Panc1 (cell line): Measurements from ENCODE around the gene TYRO3. TPM values are rescaled to one million over a fixed set of nuclear protein-coding genes. Genes with fewer than 3 reads are reported as not detected.

ENCODE experiments used
- ATAC-seq: fragments of 200-7000 bp; cut with Tn5 transposase; 2 replicates; pipeline ENCODE4 v1.9.1; 2020; ENCODE audit warnings: mild to moderate bottlenecking, moderate library complexity
- BruUV-seq: library from RNA; stranded (reverse); fragments of 400-500 nt; replicated peaks from 2 replicates; lab custom pipeline; 2021; lab: Mats Ljungman, UMichigan
- CTCF ChIA-PET: fragments of 300-600 bp; sonication (Branson Sonifier 250); formaldehyde crosslinking; loops from one replicate; lab custom pipeline; 2022; ENCODE audit warnings: antibody characterized with exemption; lab: Charles Lee
- POLR2A ChIA-PET: fragments of 300-600 bp; sonication (Branson Sonifier 250); formaldehyde crosslinking; loops from one replicate; lab custom pipeline; 2022; ENCODE audit warnings: antibody characterized with exemption; lab: Charles Lee
- DNase-seq: peaks from one replicate; pipeline ENCODE4 v3.0.0-alpha.2; 2010; ENCODE audit warnings: low read depth, low spot score
- H3K27ac ChIP-seq: 2 replicates; pipeline ENCODE4 v1.5.1; 2011; ENCODE audit warnings: mild to moderate bottlenecking, low read length, inconsistent platforms
- H3K27me3 ChIP-seq: fragments of 200-500 bp; sonication (Bioruptor generic); 2 replicates; pipeline ENCODE4 v1.6.0; 2014; ENCODE audit warnings: low read length, inconsistent platforms; ENCODE audit not compliant: control insufficient read depth, insufficient read depth
- H3K36me3 ChIP-seq: fragments of 200-500 bp; sonication (Bioruptor generic); 2 replicates; pipeline ENCODE4 v1.5.1; 2014; ENCODE audit warnings: inconsistent platforms, mild to moderate bottlenecking, low read length, moderate library complexity; ENCODE audit not compliant: control insufficient read depth, insufficient read depth
- H3K4me1 ChIP-seq: 2 replicates; pipeline ENCODE4 v1.5.1; 2011; ENCODE audit warnings: inconsistent platforms, mild to moderate bottlenecking, low read length, moderate library complexity; ENCODE audit not compliant: control insufficient read depth, insufficient read depth
- H3K4me3 ChIP-seq, 2 experiments: 2 replicates each; pipeline ENCODE4 v1.5.1; 2011 to 2012; ENCODE audit warnings: low read depth in 2 of 2, low read length in 2 of 2, mild to moderate bottlenecking in 2 of 2, inconsistent platforms in 1 of 2, moderate library complexity in 1 of 2
- H3K9me3 ChIP-seq: fragments of 200-500 bp; sonication (Bioruptor generic); 2 replicates; pipeline ENCODE4 v1.5.1; 2014; ENCODE audit warnings: low read depth, mild to moderate bottlenecking, inconsistent platforms, low read length, moderate library complexity; ENCODE audit not compliant: control insufficient read depth, insufficient read depth
- POLR2AphosphoS5 ChIP-seq: IDR thresholded peaks from 2 replicates; pipeline ENCODE4 v1.6.1; 2012; ENCODE audit warnings: mild to moderate bottlenecking, low read depth, low read length, moderate library complexity
- SIN3A ChIP-seq: IDR thresholded peaks from 2 replicates; pipeline ENCODE4 v1.6.1; 2012; ENCODE audit warnings: low read depth, mild to moderate bottlenecking, low read length, moderate library complexity, borderline replicate concordance; ENCODE audit not compliant: insufficient read depth
- TCF7L2 ChIP-seq: IDR thresholded peaks from 2 replicates; pipeline ENCODE4 v1.6.1; 2011; ENCODE audit warnings: mild to moderate bottlenecking, low read depth, low read length, inconsistent platforms
- in situ Hi-C: cut with HindIII; loops from 2 replicates; pipeline ENCODE4 v1.10.0; 2016; ENCODE audit warnings: low sequenced_read_pairs, low pct_unique_long_range_greater_than_20kb
- intact Hi-C: fragments of 100-400 bp; cut with micrococcal nuclease; formaldehyde crosslinking; loops from one replicate; pipeline ENCODE4 v1.10.0; 2022; ENCODE audit not compliant: unreplicated experiment
- total RNA-seq: library from RNA; stranded (reverse); gene quantifications from one replicate; pipeline ENCODE4 v1.2.1, GENCODE V29; 2021; ENCODE audit not compliant: unreplicated experiment
- TF ChIP-seq, protein P1 (sequence below): fragments of 450-650 bp; IDR thresholded peaks from 2 replicates; pipeline ENCODE4 v1.5.1; 2017; ENCODE audit warnings: mild to moderate bottlenecking
- TF ChIP-seq, protein P2 (sequence below), 2 experiments: IDR thresholded peaks; 2 replicates each; pipeline ENCODE4 v1.6.1; 2011 to 2012; ENCODE audit warnings: low read depth in 2 of 2, control low read depth in 1 of 2, low read length in 1 of 2, mild to moderate bottlenecking in 1 of 2, moderate library complexity in 1 of 2; ENCODE audit not compliant: insufficient read depth in 1 of 2

TYRO3 gene
- total RNA-seq, 1 experiment from 2014 or later = 41.7 TPM

DNA sequence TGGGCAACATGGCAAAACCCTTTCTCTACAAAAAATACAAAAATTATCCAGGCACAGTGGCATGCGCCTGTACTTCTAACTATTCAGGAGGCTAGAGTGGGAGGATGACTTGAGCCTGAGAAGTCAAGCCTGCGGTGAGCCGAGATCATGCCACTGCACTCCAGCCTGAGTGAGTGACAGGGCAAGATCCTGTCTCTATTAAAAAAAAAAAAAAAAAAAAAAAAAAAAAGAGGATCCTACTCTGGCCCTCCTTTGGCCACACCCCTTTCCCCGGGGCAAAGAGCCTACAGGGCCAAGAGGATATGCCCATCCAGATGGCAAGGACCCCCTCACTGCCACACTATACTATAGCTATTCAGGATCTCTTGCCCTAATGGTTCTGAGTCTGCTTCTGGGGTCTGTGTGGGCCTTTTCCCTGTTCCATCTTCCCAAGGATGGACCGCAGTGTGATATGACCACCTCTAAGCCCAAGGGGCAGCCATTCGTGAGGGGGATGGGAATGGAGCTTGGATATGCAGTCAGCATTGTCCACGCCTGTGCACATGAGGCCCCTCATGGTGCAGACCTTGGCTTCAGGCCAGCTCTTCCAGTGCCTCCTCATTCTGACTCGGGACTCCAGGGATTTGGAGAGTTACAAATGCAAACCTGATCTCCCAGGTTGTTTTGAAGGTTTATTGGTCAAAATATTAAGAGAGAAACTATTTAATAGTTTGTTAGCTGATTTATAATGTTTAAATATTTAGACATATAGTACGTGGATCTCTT is 7.3 kb downstream of the TYRO3 start:
- Histone ChIP-seq H3K4me1 (peaks cover 17% of the 10 kb centered on the region), H3K27me3 (no peaks in the 10 kb centered on the region), H3K9me3 (no peaks in the 10 kb centered on the region), H3K36me3 (no peaks in the 10 kb centered on the region), H3K27ac (no peak overlapping the region), H3K4me3 (no peak overlapping the region)
- intact Hi-C loops (no loop called here), in situ Hi-C loops (no loop called here)
- DNase-seq (no peak), ATAC-seq (no peak)
- BruUV-seq = no TSS peak
- ChIA-PET CTCF (no interaction called here), POLR2A (no interaction called here)
- TF ChIP-seq POLR2AphosphoS5 (no peak), TCF7L2 (no peak), SIN3A (no peak)
- TF ChIP-seq, protein P1, sequence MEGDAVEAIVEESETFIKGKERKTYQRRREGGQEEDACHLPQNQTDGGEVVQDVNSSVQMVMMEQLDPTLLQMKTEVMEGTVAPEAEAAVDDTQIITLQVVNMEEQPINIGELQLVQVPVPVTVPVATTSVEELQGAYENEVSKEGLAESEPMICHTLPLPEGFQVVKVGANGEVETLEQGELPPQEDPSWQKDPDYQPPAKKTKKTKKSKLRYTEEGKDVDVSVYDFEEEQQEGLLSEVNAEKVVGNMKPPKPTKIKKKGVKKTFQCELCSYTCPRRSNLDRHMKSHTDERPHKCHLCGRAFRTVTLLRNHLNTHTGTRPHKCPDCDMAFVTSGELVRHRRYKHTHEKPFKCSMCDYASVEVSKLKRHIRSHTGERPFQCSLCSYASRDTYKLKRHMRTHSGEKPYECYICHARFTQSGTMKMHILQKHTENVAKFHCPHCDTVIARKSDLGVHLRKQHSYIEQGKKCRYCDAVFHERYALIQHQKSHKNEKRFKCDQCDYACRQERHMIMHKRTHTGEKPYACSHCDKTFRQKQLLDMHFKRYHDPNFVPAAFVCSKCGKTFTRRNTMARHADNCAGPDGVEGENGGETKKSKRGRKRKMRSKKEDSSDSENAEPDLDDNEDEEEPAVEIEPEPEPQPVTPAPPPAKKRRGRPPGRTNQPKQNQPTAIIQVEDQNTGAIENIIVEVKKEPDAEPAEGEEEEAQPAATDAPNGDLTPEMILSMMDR = no peak
- TF ChIP-seq, protein P2, sequence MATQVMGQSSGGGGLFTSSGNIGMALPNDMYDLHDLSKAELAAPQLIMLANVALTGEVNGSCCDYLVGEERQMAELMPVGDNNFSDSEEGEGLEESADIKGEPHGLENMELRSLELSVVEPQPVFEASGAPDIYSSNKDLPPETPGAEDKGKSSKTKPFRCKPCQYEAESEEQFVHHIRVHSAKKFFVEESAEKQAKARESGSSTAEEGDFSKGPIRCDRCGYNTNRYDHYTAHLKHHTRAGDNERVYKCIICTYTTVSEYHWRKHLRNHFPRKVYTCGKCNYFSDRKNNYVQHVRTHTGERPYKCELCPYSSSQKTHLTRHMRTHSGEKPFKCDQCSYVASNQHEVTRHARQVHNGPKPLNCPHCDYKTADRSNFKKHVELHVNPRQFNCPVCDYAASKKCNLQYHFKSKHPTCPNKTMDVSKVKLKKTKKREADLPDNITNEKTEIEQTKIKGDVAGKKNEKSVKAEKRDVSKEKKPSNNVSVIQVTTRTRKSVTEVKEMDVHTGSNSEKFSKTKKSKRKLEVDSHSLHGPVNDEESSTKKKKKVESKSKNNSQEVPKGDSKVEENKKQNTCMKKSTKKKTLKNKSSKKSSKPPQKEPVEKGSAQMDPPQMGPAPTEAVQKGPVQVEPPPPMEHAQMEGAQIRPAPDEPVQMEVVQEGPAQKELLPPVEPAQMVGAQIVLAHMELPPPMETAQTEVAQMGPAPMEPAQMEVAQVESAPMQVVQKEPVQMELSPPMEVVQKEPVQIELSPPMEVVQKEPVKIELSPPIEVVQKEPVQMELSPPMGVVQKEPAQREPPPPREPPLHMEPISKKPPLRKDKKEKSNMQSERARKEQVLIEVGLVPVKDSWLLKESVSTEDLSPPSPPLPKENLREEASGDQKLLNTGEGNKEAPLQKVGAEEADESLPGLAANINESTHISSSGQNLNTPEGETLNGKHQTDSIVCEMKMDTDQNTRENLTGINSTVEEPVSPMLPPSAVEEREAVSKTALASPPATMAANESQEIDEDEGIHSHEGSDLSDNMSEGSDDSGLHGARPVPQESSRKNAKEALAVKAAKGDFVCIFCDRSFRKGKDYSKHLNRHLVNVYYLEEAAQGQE (IDR thresholded peaks at IDR 0.05; ENCODE audit: insufficient read depth in 1 of 2, low read depth in 2 of 2, low read length in 1 of 2) = no peak

DNA sequence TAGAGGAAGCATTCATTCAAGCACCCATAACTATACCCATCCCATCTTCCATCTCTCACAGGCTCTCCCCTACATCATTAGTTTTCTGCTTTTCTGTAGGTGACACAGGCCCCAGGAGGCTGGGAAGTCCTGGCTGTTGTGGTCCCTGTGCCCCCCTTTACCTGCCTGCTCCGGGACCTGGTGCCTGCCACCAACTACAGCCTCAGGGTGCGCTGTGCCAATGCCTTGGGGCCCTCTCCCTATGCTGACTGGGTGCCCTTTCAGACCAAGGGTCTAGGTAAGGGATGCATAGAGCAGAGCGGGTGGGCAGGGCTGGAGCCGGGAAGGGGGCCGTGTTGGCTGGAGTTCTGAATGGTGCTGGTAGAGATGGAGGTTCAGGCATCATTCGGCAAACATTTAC is 8.2 kb downstream of the TYRO3 start:
- in situ Hi-C loops = no loop called here
- no peak for DNase-seq
- ATAC-seq = no peak
- Histone ChIP-seq H3K9me3 (no peaks in the 10 kb centered on the region), H3K4me1 (peaks cover 13% of the 10 kb centered on the region), H3K4me3 (no peak overlapping the region), H3K27ac (no peak overlapping the region), H3K36me3 (no peaks in the 10 kb centered on the region), H3K27me3 (no peaks in the 10 kb centered on the region)
- intact Hi-C loops = no loop called here
- no peak for TF ChIP-seq TCF7L2
- no peak for TF ChIP-seq POLR2AphosphoS5
- TF ChIP-seq, protein P1 = no peak
- TF ChIP-seq, protein P2 (IDR thresholded peaks at IDR 0.05; ENCODE audit: insufficient read depth in 1 of 2, low read depth in 2 of 2, low read length in 1 of 2) = no peak
- no peak for TF ChIP-seq SIN3A
- ChIA-PET CTCF (no interaction called here), POLR2A (no interaction called here)
- no TSS peak for BruUV-seq
